Measurements from ENCODE around the gene MRAS. TPM values are rescaled to one million over a fixed set of nuclear protein-coding genes. Genes with fewer than 3 reads are reported as not detected.
A peak's percentile ranks its signal among the peaks of the same experiment; 100 is the strongest.

The MRAS gene
- total RNA-seq, 2 donors from 2014 or later: 1.5 TPM; not detected in 1

DNA sequence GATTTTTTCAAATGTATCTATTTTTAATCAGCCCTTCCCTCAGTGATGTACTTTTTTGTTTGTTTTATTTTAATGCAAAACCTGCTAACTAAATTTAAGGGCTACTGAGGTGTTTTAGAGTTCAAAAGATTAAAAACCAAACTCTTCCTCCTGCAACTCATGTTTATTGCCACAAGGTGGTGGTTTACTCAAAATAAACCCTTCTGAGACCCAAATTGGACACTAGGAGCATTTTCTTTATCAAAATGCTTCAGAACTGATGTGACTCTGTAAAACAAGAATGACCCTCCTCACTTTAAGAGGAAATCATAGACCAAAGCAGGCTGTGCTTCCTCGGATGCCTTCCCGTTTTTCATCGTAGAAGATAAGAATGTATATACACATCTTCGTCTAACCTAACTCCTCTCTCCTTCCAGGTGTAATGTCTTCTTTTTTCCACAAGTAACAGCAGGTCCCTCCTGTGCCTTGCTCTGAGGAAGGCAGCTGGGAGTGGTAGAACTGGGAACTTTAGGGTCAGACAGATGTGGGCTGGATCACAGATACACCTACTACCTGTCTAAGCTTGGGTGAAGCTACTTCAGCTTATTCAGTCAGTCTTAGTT lies 15.8 kb upstream of the MRAS start:
- H3K27ac Mint-ChIP-seq: no peak overlapping the region
- H3K9me3 Mint-ChIP-seq: no peaks in the 10 kb centered on the region
- H3K36me3 Mint-ChIP-seq: no peaks in the 10 kb centered on the region
- DNase-seq (ENCODE audit: low spot score in 2 of 2) (no peak), ATAC-seq (no peak)

DNA sequence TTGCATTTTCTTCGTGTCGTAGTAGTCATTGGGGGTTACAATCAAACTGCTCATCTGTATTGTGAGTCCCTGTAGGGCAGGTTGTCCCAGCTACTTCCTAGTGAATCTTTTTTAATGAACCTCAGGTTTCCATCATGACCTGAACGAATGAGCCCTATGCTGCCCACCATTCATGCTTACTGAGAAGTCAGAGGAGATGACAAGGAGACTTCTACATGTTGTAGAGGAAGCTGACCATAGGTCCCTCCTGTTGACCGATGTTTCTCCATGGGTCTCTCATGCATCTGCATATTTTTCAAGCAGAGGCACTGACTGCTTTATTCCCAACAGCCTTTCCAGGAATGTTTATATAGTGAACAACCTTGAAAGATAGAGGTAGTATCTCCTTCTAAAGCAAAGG lies 13.8 kb upstream of the MRAS start:
- no peak for ATAC-seq
- DNase-seq (ENCODE audit: low spot score in 2 of 2): no peak
- no peaks in the 10 kb centered on the region for H3K9me3 Mint-ChIP-seq
- no peaks in the 10 kb centered on the region for H3K36me3 Mint-ChIP-seq
- no peak overlapping the region for H3K27ac Mint-ChIP-seq

DNA sequence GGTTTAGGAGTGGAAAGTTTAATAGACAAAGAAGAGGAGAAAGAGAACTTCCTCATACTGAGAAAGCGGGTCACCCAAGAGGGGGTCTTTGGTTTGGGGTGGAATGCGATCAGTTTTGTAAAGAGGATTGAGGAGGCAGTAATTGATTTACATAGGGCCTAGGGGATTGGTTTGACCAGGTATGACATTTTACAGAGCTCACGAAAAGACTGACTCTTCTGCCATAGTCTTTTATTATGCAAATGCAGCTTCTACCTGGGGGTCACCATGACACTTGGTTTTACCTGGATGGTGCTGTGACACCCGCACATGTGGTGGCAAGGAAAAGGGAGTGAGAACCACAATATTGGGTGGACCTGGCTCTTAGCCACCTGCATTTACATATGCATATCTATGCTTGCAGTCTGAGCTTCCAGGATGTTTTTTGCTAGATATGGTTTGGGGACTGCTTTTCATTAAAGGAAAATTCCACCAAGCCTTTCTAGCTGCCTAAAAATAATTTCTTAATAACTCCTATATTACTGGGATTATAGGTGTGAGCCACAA lies 11.9 kb upstream of the MRAS start:
- Mint-ChIP-seq H3K9me3 (no peaks in the 10 kb centered on the region), H3K27ac (no peak overlapping the region), H3K36me3 (no peaks in the 10 kb centered on the region)
- DNase-seq (ENCODE audit: low spot score in 2 of 2) (no peak), ATAC-seq (no peak)

DNA sequence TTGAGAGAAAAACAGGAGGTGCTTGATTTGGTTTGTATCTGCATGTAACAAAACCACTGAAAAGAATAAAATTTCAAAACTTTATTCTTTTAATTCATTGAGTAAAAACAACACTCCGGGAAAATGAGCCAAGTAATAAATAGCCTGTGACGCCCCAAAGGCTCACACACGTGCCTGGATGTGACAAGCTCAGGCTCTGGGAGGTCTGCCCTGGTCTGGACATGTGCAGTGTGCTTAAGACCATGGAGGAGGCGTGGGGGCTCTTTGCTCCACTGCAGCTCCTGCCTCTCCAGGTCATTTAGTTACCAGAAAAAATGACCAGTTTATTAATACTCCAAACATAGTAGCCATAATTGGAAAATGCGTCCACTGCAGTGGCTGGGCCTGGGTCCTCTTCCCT lies 10.1 kb upstream of the MRAS start:
- Mint-ChIP-seq H3K27ac (no peak overlapping the region), H3K36me3 (no peaks in the 10 kb centered on the region)
- ATAC-seq: no peak

DNA sequence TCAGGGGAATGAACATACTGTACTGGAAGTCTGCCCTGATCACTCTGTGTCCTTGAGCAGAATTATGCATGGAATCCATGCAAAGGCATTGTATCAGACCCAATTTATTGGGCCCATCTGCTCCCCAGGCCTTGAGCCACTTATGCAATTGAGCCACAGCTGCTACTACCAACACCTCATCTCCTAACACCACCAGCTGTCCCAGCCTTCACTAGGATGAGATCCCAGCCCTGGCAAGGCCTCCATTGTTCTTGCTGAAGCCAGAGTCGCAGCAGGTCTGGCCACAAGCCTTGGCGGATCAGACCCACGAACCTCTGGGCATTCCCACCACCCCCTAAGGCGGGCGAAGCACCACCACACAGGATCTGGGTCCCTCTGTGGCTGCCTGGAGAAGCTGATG lies 9.6 kb upstream of the MRAS start:
- ATAC-seq: no peak
- H3K27ac Mint-ChIP-seq: no peak overlapping the region
- H3K9me3 Mint-ChIP-seq: no peaks in the 10 kb centered on the region
- no peaks in the 10 kb centered on the region for H3K36me3 Mint-ChIP-seq
- no peak for DNase-seq (ENCODE audit: low spot score in 2 of 2)

More for the DNA sequence above, 10.1 kb upstream of the MRAS start:
- DNase-seq (ENCODE audit: low spot score in 2 of 2): no peak
- H3K9me3 Mint-ChIP-seq: no peaks in the 10 kb centered on the region

DNA sequence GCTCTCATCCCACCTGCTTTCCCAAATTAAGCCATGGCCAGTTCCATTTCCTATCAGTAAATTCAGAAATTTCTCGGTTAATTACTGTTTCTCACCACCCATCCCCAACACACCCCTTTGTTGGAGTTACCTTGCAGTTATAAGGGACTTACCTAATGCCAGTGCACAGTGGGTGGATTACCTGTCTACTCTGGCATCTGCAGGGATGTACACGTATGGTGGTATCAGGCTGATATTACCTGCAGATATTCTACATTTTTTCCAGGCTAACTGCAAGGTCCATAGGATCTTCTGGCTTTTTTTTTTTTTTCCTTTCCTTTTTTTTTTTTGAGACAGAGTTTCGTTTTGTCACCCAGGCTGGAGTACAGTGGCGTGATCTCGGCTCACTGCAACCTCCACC lies 7.9 kb upstream of the MRAS start:
- no peak for DNase-seq (ENCODE audit: low spot score in 2 of 2)
- no peaks in the 10 kb centered on the region for H3K9me3 Mint-ChIP-seq
- no peaks in the 10 kb centered on the region for H3K36me3 Mint-ChIP-seq
- no peak for ATAC-seq
- no peak overlapping the region for H3K27ac Mint-ChIP-seq

DNA sequence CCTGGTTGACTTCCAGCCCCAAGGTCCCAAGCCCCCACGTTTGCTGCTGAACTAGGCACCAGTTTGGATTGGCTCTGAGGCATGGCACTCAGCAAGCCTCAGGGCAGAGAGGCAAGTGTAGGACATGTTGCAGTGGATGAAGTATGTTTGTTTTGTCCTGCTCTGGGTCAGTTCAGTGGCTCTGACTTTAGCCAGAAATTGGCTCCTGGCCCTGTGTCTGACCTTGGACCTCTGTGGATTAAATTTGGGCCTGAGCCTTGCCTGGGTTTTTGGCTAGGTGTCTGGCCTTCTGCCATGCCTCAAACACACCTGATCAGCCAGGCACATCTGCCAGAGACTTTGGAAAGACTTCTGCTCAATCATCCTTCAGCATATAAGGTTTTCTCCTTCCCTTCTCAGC lies 3.6 kb upstream of the MRAS start:
- DNase-seq (ENCODE audit: low spot score in 2 of 2) (no peak), ATAC-seq (no peak)
- H3K9me3 Mint-ChIP-seq: peaks cover 0 to 4% of the 10 kb centered on the region in 2 donors
- H3K36me3 Mint-ChIP-seq: peaks cover 5 to 11% of the 10 kb centered on the region in 2 donors
- no peak overlapping the region for H3K27ac Mint-ChIP-seq

DNA sequence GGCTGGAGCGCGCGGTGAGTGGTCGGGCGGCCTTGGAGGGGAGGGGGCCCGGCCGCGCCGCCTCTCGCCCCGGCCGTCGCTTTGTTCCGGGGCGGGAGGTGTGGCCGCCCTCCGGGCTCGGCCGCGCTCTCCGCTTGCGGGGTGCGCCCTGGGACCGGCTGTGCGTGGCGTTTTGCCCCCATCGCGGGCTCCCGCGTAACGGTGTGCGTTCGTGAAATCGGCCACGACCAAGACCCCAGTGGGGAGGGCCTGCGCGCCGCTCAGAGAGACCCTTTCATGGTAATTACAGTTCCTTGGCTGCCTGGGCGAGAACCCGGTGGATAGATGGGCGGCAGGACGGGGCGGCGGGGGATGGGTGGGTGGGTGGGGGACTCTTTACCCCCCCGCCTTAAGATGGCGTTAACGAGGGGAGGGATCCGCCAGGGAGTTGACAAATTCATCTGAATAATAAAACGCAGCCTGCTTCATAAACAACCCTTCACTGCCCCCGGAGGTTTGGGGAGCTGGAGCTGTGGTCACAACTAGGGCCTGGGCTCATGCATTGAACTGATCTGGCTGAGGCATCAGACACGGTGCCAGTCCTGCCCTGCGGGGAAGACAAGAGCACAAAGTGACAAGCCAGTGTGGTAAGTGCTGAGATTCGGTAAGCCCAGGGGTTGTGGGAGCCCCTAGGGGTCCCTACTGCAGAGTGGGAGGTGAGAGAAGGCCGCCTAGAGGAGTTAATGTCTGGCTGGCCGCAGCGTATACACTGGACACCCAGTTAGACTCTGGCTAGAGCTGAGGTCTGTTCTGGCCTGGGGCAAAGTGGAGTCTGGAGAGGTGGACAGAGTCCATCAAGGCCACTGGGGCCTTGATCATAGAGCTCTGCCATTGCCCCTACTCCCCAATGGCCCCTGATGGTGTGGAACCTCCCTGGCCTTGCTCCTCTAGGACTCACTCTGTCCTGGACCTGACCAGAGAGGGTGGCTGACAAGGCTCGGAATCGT lies 668 bp downstream of the MRAS start:
- Mint-ChIP-seq H3K9me3 (peaks cover 0 to 4% of the 10 kb centered on the region in 2 donors), H3K27ac (no peak overlapping the region), H3K36me3 (peaks cover 5 to 11% of the 10 kb centered on the region in 2 donors)
- DNase-seq (ENCODE audit: low spot score in 2 of 2): peak in 1 of 2 donors; percentile 16
- no peak for ATAC-seq

DNA sequence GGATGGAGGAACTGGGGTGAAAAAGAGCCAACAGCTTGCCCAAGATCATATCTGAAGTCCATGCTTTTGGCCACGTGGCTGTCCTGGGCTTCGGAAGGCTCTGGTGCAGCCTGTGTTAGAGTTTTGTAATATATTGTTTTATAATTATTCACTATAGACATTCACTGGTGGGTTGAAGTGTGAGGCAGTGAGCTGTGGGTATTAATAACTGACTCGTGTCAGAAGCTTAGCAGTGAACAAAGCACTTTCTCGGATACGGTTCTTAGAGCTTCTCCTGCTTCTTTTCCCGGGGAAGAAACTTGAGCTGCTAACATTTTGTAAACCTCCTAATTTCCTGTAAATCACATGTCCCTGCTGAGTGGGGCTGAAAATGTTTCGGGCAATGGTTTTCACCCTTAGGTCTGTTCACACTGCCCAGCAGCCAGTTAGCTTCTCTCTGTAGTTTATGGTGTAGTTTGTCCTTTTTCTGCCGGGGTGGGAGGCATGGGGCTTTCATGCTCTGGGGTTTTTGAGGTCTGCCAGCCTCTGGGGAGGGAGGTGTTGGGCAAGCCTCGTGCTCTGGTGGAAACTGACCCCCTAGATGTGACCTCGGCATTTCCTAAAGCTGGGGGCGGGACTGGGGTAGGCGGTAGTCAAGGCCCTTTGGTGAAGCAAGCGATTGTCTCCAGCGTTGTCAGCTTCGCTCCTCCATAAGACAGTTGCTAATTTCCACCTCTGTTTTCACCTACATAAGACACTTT lies 1.7 kb downstream of the MRAS start:
- Mint-ChIP-seq H3K27ac (no peak overlapping the region), H3K9me3 (peaks cover 0 to 4% of the 10 kb centered on the region in 2 donors), H3K36me3 (peaks cover 5 to 11% of the 10 kb centered on the region in 2 donors)
- DNase-seq (ENCODE audit: low spot score in 2 of 2): peak in 1 of 2 donors; percentile 11
- ATAC-seq: no peak

DNA sequence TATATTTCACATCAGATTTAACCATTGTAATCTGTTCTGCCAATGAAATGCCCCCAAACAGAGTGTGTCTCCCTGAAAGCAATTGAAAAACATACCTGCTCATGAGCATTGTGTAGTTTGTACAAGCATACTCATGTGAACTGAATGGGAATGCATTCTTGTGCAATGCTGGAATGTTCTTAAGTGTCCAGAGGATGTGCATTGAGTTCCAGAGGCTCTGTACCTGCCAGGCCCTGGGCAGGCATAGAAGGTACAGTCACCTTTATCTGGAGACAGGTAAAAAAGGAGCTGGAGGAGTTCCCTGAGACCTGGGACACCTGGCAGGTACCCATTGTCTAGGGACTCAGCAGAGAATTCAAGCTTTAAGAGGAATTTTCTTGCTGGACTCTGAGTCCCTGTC lies 2.8 kb downstream of the MRAS start:
- H3K27ac Mint-ChIP-seq: no peak overlapping the region
- ATAC-seq (no peak), DNase-seq (ENCODE audit: low spot score in 2 of 2) (no peak)
- peaks cover 0 to 4% of the 10 kb centered on the region in 2 donors for H3K9me3 Mint-ChIP-seq
- peaks cover 5 to 11% of the 10 kb centered on the region in 2 donors for H3K36me3 Mint-ChIP-seq

DNA sequence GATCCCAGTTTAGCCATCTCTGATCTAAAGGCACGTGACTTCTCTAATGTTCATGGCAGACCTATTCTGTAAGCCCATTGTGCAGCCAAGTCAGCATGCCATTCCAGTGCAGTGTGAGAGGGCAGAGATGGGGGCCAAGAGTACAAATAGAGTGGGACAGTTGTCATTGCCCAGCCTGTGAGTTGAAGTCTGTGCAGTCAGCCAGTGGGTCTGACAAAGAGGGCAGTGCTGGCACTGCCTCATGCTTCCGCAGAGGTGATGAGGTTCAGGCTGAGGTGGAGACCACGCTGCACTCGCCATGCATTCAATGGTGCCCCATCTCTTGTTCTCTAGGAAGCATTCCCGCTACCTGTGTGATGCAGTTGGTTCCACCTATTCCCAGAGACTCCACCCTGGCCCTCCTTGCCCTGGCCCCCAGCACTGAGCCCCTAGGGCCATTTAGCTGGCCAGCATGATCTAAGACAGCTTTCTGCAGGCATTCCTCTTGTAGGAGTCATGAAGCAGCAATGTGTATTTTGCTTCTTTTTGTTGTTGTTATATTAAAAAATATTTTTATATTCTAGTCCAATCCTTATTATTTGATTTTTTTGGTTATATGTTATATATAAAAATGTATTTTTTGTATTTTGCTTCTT lies 3.7 kb downstream of the MRAS start:
- Mint-ChIP-seq H3K27ac (no peak overlapping the region), H3K36me3 (peaks cover 3 to 10% of the 10 kb centered on the region in 2 donors)
- DNase-seq (ENCODE audit: low spot score in 2 of 2): no peak

DNA sequence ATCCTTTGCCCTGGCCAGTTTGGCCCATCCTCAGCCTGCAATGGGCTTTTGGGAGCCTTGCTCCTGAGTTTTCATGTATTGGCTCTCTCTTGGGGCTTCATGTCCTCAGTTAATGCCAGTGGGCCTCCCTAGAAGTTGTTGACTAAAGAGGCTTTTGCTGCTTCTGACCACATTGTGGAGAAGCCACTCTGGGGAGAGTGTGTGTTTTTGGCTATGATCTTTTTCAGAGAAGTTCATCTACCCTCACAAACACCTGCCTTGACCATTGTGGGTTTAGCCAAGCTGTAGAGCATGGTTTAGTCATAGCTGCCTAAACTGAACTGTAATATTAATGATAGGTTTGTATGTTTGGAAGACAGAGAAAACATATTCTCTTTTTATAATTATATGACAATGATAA lies 6.0 kb downstream of the MRAS start:
- no peak for ATAC-seq
- no peaks in the 10 kb centered on the region for H3K36me3 Mint-ChIP-seq

More for the DNA sequence above, 3.7 kb downstream of the MRAS start:
- peaks cover 0 to 4% of the 10 kb centered on the region in 2 donors for H3K9me3 Mint-ChIP-seq
- no peak for ATAC-seq

DNA sequence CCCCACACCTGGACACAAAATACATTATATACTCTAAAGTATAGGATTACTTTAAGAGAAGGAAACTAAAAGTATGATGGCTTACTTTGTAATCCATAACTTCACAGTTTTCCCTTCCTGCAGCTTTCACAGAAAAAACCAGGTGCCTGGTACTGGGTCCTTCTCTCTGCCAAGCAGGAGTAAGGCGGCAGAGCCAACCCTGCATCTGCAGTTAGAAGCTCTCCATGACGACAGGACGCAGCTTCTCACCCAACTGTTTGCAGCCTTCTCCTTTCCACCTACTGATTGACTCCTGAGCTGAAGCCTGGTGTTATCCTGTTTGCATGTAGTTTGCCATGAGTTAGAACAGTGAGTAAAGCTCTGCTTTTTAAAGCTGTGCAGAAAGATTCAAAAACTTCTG lies 6.7 kb downstream of the MRAS start:
- Mint-ChIP-seq H3K36me3 (no peaks in the 10 kb centered on the region), H3K9me3 (no peaks in the 10 kb centered on the region), H3K27ac (no peak overlapping the region)
- ATAC-seq: no peak
- no peak for DNase-seq (ENCODE audit: low spot score in 2 of 2)

More for the DNA sequence above, 6.0 kb downstream of the MRAS start:
- DNase-seq (ENCODE audit: low spot score in 2 of 2): no peak
- no peak overlapping the region for H3K27ac Mint-ChIP-seq
- no peaks in the 10 kb centered on the region for H3K9me3 Mint-ChIP-seq

DNA sequence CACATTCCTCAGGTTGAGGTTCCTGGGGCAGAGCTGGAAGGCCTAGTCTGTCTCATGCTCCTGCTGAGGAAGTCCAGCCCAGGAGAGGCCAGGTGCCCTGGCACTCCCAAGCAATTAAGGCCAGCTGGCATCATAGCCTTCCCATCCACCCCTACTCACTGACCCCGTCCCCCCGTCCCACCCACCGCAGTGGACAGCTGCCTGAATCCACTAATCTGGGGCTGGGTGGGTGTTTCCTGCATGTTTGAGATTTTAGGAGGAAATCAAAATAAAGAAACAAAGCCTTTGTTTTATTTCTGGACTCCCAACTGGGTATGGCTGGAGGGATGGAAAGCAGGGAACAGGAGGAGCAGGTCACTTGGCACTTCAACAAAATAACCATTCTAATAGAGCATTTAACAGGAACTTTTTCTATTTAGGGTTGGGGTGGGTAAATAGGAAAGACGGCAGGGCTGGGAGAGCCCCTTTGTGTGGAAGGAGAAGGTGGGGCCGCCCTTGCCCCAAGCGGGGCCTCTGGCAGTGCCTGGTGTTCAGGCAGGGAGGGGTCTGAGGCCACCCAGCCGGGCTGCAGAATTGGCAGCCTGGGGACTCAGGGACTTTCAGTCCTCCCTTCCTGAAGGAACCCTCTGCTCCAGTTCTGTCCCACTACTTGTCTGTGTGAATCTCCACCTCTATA lies 8.5 kb downstream of the MRAS start:
- no peak for ATAC-seq
- no peaks in the 10 kb centered on the region for H3K36me3 Mint-ChIP-seq
- no peaks in the 10 kb centered on the region for H3K9me3 Mint-ChIP-seq
- DNase-seq (ENCODE audit: low spot score in 2 of 2): no peak
- no peak overlapping the region for H3K27ac Mint-ChIP-seq

DNA sequence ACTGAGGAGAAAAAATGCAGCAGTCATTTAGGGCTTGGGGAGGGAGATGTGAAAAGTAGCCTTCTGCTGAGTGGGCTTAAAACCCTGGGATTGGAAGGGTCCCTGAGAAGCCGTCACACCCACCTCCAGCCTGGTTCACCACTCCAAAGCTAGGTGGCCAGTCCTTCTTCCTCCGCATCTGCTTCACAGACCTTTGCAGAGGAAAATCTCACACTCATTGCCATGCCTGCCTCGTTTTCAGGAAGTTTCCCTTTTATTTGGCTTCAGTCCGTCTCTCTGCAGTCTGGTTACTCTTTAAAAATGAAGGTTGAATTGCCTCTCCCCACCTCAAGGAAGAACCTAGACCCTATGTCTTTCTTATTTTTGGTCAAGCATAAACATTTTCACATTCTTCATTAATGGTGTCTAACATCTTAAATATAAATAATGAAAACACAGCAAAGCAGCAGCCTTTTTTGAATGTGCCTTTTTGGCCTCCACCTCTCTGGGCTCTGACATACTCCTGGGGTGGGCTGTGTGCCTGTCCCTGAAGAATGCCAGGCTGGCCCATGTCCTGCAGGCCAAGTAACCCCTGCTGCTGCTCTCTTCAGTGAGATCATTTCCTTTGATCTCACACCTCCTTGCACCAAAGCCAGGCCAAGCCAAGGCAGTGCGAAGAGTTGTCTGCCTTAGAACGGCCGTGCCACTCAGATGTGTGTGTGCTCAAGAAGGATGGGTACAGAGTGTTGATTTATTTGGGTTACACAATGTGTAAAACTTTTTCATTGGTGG lies 11.0 kb downstream of the MRAS start:
- Mint-ChIP-seq H3K27ac (no peak overlapping the region), H3K36me3 (no peaks in the 10 kb centered on the region), H3K9me3 (no peaks in the 10 kb centered on the region)
- ATAC-seq (no peak), DNase-seq (ENCODE audit: low spot score in 2 of 2) (no peak)

Measured in activated naive CD4-positive, alpha-beta T cell treated with anti-CD3 and anti-CD28 coated beads, Interleukin-2, amount 50 U/mL, for 72 hours (primary cell).